TTC549 (cell line): ENCODE data around the gene GPR153.
"Not testable (repeated sequence)": the region's sequence is repeated elsewhere in the genome, so short reads cannot be mapped to it uniquely, and the experiment has no call there.

ENCODE experiments used
- FAIRE-seq: peaks from 2 replicates; lab custom pipeline; 2012; peaks lifted over from hg19 to GRCh38; lab: Jason Lieb, UNC

GPR153 gene

GRCh38 chr1:6260961-6261614 is at the start of gene GPR153:
TSS of gene GPR153 (minus strand) at chr1:6261098. CDS start at chr1:6254905, 6,193 bp downstream.
- FAIRE-seq, result no peak

- FAIRE-seq, result no peak
Measured at GRCh38 chr1:6310116-6310848, 49.4 kb upstream of the GPR153 start.

DNA sequence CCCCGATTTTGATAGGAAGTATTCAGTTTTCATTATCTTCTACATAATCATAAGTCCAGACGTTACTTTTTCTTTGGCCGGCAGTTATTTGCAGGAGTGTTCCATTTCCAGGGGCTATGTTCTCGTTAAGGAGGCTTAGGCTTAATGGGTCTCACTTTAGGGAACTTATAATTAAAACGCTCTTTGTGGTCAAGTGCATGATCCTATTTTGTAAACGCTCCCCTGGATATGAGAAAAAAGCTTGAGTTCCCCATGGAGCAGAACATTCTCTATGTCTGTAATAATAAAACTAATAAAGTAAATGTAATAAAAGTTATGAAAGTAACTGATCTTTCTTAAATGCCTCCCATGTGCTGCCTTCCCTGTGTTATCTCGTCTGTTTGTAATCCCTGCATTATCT is 48.7 kb upstream of the GPR153 start:
- no peak for FAIRE-seq

DNA sequence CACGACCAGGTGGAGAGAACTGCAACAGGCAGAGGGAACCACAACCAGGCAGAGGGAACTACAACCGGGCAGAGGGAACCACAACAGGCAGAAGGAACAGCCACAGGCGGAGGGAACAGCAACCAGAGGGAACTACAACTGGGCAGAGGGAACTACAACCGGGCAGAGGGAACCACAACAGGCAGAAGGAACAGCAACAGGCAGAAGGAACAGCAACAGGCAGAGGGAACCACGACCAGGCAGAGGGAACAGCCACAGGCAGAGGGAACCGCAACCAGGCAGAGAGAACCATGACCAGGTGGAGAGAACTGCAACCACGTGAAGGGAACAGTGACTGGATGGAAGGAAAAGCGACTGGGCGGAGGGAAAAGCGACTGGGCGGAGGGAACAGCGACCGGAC is 47.6 kb upstream of the GPR153 start:
- FAIRE-seq, result no peak

- not testable (repeated sequence) for FAIRE-seq
Measured at GRCh38 chr1:6307682-6308081, 46.8 kb upstream of the GPR153 start.

GRCh38 chr1:6307099-6307498 is 46.2 kb upstream of the GPR153 start:
- FAIRE-seq, result no peak

DNA sequence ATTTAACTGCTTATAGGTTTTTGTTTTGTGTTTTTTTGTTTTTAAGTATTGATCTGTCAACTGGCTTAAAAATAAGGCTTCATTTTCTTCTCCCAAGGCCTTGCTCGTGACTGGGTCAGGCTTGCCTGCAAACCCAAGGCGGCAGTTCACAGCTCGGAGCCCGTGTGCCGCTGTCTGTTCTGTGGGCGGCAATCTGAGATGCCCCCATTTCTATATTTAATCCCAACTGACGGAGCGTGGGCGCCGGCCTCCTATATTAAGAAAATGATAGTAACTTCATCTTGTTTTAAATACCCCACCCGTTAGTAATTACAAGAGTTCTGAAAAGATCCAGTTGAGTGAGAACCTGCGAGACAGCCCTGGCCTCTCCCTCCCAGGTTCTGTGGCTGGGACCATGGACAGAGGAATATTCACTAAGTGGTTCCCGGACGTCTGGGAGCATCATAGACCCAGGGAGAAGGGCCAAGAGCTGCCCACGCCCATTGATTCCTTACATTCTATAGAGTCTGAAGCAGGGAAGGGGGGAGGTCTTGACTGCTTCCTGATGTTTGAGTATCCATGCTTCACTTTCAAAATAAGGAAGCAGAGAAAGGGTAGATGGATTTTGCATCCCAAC is 42.6 kb upstream of the GPR153 start:
- no peak for FAIRE-seq

- FAIRE-seq, result no peak
Measured at GRCh38 chr1:6302568-6302967, 41.7 kb upstream of the GPR153 start.

- FAIRE-seq, result no peak
Measured at GRCh38 chr1:6301526-6301925, 40.6 kb upstream of the GPR153 start.

DNA sequence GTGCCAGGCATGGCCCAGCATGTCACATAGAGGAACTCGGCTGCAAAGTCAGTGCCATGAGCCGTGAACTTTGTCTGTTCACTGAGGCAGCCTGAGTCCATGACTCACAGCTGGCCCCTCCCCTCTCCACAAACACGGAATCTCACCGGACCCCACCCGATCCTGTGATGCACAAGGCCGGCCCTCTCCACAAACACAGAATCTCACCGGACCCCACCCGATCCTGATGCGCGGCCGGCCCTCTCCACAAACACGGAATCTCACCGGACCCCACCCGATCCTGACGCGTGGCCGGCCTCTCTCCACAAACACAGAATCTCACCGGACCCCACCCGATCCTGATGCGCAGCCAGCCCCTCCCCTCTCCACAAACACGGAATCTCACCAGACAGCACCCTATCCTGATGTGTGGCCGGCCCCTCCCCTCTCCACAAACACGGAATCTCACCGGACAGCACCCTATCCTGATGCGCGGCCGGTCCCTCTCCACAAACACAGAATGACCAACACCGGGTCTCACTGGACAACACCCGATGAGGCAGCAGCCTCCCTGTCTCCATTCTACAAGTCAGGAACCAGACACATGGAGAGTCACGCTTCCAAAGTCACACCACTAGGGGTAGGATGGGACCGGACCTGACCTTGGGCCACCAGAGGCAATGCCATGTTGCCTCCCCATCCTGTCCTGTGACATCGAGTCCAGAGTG is 39.6 kb upstream of the GPR153 start:
- no peak for FAIRE-seq

GRCh38 chr1:6299557-6300165 is 38.8 kb upstream of the GPR153 start:
- no peak for FAIRE-seq

- FAIRE-seq, result no peak
Measured at GRCh38 chr1:6298940-6299465, 38.1 kb upstream of the GPR153 start.

DNA sequence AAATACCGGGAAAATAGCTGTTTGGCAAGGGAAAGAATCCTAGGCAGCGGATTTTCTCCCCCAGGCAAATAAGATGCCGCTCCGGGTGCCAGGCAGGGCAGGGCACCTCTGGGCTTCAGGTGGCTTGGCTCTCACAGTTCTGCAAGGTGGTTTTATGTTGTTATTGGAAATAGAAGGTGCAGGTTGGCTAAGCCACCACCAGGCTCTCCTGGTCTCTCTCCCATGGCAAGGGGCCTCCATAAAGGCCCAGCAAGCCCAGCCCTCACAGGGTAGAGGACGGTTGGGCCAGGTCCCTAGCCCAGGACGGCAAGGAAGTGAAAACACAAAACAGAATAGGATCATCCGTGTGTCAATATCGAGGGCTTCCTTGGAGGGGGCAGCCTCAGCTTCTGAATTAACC is 37.6 kb upstream of the GPR153 start:
- FAIRE-seq, result no peak

- FAIRE-seq, result no peak
Measured at GRCh38 chr1:6295910-6296309, 35.0 kb upstream of the GPR153 start.

GRCh38 chr1:6294890-6295556 is 34.1 kb upstream of the GPR153 start:
- no peak for FAIRE-seq

DNA sequence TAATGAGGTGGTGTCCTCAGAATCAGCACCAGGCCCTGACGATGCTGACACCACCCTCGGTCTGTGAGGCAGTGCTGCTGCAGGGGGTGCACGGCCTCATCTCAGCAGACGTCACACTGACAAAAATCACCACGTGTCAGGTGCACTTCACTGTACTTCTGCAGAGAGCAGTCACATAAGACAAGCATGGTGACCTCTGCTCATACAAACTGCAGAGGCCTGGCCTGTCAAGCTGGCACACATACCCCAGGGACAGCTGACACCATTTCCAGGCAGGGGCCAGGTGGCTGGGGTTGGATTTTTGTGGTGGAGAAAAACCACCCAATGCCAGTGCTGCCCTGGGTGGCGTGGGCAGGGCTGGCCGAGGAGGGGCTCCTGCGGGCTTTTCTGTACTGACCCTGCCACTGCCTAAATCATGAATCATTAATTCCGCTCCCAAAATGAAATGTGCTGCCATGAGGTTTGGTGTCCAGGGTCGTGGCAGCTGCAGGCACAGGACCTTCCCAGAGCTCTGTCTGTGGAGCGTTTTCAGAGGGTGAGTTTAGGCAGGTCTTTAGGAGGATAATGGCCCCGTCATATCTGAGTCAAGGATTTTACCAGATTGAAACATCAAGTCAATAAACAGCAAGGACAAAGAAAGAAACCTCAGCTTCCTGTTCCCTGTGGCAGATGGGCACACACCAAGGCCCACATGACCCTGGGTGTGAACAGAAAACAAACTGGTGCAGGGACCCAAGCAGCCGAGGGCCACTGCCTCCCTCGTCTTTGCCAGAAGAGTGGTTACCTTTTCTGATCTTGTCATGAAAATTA is 33.4 kb upstream of the GPR153 start:
- FAIRE-seq, result no peak

DNA sequence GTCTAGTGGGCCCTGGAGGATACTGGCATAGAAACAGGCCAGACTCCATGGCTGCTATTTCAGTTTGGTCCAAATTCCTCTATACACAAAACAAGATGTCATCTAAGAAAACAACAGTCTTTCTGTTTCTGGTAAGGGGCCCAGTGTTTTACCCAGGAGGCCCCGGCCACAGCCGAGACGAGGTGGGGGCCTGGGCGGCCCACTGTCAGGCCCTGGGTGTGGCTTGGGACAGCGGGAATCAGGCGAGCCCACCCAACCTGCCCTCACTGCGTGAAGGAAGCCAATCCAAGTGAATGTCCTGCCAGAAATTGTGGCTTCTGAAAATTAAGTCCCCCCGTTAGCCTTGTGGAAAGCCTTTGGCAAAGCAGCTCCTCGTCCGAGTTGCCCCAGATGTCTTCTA is 31.2 kb upstream of the GPR153 start:
- no peak for FAIRE-seq

GRCh38 chr1:6288665-6289064 is 27.8 kb upstream of the GPR153 start:
- FAIRE-seq, result no peak

DNA sequence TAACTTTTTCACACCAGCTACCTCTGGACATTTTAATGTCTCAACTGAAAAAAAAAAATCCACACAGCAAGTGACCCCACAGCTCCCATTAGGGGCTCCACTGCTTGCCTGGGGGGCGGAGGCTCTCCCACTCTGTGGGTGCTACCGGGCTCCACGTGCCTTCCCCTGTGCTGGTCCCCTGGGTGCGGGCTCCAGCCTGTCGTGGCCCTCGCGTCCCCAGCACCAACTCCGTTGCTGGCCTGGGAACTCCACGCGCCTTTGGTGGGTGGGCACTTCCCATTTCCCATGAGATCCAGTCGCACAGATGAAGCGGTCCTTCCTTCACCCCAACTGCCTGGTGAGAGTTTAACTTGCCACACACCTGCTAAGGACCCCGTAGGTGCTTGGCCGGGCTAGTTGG is 27.1 kb upstream of the GPR153 start:
- FAIRE-seq, result no peak

GRCh38 chr1:6287431-6287886 is 26.6 kb upstream of the GPR153 start:
- no peak for FAIRE-seq

DNA sequence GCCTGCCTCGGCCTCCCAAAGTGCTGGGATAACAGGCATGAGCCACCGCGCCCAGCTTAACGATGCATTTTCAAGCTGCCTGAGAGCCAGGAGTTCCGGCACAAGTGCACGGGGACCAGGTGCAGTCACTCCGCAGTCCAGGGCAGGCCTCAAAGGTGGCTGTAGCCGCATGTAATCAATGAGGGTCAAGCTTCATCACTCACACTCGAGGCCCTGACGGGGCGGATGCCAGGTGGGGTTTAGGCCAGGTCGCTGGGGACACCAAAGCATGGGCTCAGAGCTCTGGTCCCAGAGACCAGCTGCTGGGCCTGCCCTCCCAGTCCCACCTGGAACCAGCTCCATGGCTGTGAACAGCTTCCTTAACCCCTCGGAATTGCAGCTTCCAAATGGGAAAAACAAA is 26.1 kb upstream of the GPR153 start:
- no peak for FAIRE-seq
